ENCODE measurements around the gene DHX38. TPM values are rescaled to one million over a fixed set of nuclear protein-coding genes. Genes with fewer than 3 reads are reported as not detected.
A peak's percentile ranks its signal among the peaks of the same experiment; 100 is the strongest.

The DHX38 gene
- total and polyA plus RNA-seq, 2 of the 13 experiments (the other 11 are each of a cell fraction or from before 2014, with no cell fraction given) = 54.4 to 85.9 TPM

DNA sequence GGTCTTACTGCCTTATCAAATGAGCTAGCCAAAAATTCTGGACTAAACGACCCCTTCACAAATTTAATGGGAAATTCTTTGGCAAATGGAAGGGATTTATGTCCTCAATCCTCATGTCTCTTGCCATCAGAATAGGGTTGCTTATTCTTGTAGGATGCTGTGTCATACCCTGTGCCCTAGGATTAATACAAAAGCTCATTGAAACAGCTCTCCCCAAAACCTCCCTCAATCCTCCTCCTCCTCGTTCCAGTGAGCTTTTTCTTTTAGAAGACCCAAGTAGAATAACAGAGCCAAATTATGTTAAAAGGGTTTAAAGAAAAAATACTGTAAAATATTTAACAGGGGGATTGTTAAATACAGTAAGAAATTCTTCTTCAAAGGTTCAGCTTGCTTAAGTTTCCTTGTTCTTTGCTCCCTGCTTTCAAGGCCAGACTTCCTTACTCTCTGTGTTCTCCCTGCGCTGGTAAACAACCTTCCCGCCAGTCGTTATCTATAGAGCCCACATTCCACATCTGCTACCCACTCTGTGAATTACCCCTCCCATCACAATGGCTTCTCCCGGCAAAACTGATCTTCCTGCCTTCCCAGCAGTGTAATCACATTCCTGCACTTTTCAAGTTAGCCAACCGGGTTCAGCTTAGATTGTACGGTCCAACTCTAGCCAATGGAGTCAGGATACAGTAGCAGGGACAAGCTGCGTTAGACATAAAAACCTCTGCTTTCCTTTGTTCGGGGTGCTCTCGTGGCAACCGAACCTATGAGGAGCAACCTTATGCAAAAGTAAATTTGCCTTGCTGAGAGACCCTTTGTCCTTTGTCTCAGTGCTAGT is 20.9 kb upstream of the DHX38 start (continued):
- TF ChIP-seq SOX5 (CRISPR knock-in tag; IDR thresholded peaks at IDR 0.05; ENCODE audit: borderline replicate concordance) = peak; percentile 86
- TF ChIP-seq, protein P1, sequence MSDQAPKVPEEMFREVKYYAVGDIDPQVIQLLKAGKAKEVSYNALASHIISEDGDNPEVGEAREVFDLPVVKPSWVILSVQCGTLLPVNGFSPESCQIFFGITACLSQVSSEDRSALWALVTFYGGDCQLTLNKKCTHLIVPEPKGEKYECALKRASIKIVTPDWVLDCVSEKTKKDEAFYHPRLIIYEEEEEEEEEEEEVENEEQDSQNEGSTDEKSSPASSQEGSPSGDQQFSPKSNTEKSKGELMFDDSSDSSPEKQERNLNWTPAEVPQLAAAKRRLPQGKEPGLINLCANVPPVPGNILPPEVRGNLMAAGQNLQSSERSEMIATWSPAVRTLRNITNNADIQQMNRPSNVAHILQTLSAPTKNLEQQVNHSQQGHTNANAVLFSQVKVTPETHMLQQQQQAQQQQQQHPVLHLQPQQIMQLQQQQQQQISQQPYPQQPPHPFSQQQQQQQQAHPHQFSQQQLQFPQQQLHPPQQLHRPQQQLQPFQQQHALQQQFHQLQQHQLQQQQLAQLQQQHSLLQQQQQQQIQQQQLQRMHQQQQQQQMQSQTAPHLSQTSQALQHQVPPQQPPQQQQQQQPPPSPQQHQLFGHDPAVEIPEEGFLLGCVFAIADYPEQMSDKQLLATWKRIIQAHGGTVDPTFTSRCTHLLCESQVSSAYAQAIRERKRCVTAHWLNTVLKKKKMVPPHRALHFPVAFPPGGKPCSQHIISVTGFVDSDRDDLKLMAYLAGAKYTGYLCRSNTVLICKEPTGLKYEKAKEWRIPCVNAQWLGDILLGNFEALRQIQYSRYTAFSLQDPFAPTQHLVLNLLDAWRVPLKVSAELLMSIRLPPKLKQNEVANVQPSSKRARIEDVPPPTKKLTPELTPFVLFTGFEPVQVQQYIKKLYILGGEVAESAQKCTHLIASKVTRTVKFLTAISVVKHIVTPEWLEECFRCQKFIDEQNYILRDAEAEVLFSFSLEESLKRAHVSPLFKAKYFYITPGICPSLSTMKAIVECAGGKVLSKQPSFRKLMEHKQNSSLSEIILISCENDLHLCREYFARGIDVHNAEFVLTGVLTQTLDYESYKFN (CRISPR knock-in tag; conservative IDR thresholded peaks at IDR 0.05) = peak; percentile 84
- TF ChIP-seq ZNF136 (CRISPR knock-in tag; IDR thresholded peaks at IDR 0.05; ENCODE audit: low read depth) = no peak
- TF ChIP-seq ZSCAN30 (CRISPR knock-in tag; IDR thresholded peaks at IDR 0.05) = no peak
- no peak for TF ChIP-seq SNAI1 (CRISPR knock-in tag; IDR thresholded peaks at IDR 0.05; ENCODE audit: borderline replicate concordance)
- TF ChIP-seq HNRNPUL1 (IDR thresholded peaks at IDR 0.05; ENCODE audit: low read depth, low read length) = no peak
- TF ChIP-seq, protein P2, sequence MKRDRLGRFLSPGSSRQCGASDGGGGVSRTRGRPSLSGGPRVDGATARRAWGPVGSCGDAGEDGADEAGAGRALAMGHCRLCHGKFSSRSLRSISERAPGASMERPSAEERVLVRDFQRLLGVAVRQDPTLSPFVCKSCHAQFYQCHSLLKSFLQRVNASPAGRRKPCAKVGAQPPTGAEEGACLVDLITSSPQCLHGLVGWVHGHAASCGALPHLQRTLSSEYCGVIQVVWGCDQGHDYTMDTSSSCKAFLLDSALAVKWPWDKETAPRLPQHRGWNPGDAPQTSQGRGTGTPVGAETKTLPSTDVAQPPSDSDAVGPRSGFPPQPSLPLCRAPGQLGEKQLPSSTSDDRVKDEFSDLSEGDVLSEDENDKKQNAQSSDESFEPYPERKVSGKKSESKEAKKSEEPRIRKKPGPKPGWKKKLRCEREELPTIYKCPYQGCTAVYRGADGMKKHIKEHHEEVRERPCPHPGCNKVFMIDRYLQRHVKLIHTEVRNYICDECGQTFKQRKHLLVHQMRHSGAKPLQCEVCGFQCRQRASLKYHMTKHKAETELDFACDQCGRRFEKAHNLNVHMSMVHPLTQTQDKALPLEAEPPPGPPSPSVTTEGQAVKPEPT (CRISPR knock-in tag; IDR thresholded peaks at IDR 0.05; ENCODE audit: low read depth) = no peak
- peak; percentile 68; the same call in 1 of the 2 replicates for TF ChIP-seq RXRB (CRISPR knock-in tag; IDR thresholded peaks at IDR 0.05; ENCODE audit: borderline replicate concordance)
- TF ChIP-seq ZNF234 (CRISPR knock-in tag; conservative IDR thresholded peaks at IDR 0.05) = 0 out of 2 replicates have a peak, but pooled peaks have one; percentile 40
- no peak for TF ChIP-seq MAFF (IDR thresholded peaks at IDR 0.05; ENCODE audit: low read depth, low read length)
- no peak for TF ChIP-seq MTF2 (CRISPR knock-in tag; IDR thresholded peaks at IDR 0.05; ENCODE audit: borderline replicate concordance)
- peak; percentile 62; the same call in 1 of the 2 replicates for TF ChIP-seq ZNF232 (CRISPR knock-in tag; IDR thresholded peaks at IDR 0.05; ENCODE audit: borderline replicate concordance)
- TF ChIP-seq SMC3 (IDR thresholded peaks at IDR 0.05; ENCODE audit: low read length) = 0 out of 2 replicates have a peak, but pooled peaks have one; percentile 3
- no peak for TF ChIP-seq ZNF451 (CRISPR knock-in tag; IDR thresholded peaks at IDR 0.05)
- TF ChIP-seq, protein P3, sequence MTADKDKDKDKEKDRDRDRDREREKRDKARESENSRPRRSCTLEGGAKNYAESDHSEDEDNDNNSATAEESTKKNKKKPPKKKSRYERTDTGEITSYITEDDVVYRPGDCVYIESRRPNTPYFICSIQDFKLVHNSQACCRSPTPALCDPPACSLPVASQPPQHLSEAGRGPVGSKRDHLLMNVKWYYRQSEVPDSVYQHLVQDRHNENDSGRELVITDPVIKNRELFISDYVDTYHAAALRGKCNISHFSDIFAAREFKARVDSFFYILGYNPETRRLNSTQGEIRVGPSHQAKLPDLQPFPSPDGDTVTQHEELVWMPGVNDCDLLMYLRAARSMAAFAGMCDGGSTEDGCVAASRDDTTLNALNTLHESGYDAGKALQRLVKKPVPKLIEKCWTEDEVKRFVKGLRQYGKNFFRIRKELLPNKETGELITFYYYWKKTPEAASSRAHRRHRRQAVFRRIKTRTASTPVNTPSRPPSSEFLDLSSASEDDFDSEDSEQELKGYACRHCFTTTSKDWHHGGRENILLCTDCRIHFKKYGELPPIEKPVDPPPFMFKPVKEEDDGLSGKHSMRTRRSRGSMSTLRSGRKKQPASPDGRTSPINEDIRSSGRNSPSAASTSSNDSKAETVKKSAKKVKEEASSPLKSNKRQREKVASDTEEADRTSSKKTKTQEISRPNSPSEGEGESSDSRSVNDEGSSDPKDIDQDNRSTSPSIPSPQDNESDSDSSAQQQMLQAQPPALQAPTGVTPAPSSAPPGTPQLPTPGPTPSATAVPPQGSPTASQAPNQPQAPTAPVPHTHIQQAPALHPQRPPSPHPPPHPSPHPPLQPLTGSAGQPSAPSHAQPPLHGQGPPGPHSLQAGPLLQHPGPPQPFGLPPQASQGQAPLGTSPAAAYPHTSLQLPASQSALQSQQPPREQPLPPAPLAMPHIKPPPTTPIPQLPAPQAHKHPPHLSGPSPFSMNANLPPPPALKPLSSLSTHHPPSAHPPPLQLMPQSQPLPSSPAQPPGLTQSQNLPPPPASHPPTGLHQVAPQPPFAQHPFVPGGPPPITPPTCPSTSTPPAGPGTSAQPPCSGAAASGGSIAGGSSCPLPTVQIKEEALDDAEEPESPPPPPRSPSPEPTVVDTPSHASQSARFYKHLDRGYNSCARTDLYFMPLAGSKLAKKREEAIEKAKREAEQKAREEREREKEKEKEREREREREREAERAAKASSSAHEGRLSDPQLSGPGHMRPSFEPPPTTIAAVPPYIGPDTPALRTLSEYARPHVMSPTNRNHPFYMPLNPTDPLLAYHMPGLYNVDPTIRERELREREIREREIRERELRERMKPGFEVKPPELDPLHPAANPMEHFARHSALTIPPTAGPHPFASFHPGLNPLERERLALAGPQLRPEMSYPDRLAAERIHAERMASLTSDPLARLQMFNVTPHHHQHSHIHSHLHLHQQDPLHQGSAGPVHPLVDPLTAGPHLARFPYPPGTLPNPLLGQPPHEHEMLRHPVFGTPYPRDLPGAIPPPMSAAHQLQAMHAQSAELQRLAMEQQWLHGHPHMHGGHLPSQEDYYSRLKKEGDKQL (CRISPR knock-in tag; IDR thresholded peaks at IDR 0.05; ENCODE audit: low read depth) = 0 out of 2 replicates have a peak, but pooled peaks have one; percentile 16
- TF ChIP-seq TERF1 (CRISPR knock-in tag; IDR thresholded peaks at IDR 0.05) = no peak
